ENCODE data around the gene NCF4. TPM values are rescaled to one million over a fixed set of nuclear protein-coding genes. Genes with fewer than 3 reads are reported as not detected.

Gene NCF4
- total RNA-seq, 1 donor, result not detected

DNA sequence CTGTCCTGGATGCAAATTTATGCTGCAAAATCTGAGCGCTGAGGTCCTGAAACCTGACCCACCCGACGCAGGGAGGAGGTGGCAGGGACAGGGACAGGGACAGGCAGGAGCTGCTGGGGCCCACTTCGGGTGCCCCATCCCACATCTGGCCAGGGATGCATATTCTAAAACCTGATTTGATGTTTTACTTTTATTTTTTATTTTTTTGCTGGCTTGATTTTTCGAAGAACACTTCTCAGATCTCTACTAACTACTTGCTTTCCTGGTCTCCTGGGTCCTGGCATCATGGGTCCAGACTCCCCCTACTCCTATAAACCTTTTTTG, 43.3 kb upstream of the NCF4 start:
- DNase-seq (ENCODE audit: low read depth), result no peak
- TF ChIP-seq, protein P1, sequence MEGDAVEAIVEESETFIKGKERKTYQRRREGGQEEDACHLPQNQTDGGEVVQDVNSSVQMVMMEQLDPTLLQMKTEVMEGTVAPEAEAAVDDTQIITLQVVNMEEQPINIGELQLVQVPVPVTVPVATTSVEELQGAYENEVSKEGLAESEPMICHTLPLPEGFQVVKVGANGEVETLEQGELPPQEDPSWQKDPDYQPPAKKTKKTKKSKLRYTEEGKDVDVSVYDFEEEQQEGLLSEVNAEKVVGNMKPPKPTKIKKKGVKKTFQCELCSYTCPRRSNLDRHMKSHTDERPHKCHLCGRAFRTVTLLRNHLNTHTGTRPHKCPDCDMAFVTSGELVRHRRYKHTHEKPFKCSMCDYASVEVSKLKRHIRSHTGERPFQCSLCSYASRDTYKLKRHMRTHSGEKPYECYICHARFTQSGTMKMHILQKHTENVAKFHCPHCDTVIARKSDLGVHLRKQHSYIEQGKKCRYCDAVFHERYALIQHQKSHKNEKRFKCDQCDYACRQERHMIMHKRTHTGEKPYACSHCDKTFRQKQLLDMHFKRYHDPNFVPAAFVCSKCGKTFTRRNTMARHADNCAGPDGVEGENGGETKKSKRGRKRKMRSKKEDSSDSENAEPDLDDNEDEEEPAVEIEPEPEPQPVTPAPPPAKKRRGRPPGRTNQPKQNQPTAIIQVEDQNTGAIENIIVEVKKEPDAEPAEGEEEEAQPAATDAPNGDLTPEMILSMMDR (IDR thresholded peaks at IDR 0.05; ENCODE audit: insufficient read depth, low read depth, low read length), result no peak
- H3K4me3 ChIP-seq (ENCODE audit: low read depth, low read length), result no peak overlapping the region

DNA sequence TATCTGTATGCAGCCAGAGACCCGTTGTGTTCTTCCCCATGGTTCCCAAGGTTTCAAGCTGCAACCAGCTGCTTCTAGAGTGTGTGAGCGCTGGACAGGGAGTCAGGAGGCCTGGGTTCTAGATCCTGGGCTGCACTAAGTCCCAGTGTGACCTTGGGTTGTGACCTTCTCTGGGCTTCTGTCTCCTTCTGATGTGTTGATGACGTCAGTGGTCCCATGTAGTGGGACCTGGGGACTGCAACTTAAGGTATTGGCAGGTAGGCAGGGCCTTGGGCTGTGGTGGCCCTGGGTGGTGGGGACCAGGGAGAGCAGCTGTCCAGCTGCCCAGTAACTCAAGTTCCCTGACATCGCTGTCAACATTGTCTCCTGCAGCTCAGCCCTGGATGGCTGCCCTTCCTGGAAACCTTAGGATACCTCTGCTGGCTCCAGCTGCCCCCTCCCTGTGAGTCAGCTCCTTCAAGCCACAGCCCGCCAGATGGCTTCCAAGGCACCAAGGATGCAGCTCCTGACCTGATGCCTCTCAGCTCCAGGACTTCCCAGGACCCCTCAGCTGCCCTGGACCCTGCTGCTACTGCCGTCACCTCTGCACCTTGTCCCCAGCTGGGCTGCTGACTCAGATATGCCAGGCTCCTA, 42.7 kb upstream of the NCF4 start:
- no peak for DNase-seq (ENCODE audit: low read depth)
- H3K4me3 ChIP-seq (ENCODE audit: low read depth, low read length), result no peak overlapping the region
- TF ChIP-seq, protein P1 (IDR thresholded peaks at IDR 0.05; ENCODE audit: insufficient read depth, low read depth, low read length), result no peak

DNA sequence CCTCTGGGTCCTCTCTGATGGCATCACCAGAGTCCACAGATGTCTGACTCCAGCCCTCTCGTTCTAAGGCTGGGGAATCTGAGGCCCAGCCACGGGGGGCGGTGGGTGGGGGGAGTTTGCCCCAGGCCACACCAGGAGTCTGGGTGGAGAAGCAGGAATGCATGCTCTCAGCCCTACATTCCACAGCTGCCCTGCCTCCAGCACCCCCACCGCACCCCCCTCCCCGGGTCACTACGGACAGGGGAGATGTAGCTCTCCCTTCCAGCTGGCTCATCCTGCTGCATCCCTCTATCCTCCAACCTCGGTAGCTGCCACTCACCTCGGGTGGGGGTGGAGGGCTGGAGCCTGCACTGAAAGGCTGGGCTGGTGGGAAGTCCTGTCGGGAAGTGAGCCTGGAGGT, 41.7 kb upstream of the NCF4 start:
- DNase-seq (ENCODE audit: low read depth), result no peak
- H3K4me3 ChIP-seq (ENCODE audit: low read depth, low read length), result no peak overlapping the region
- TF ChIP-seq, protein P1 (IDR thresholded peaks at IDR 0.05; ENCODE audit: insufficient read depth, low read depth, low read length), result no peak

DNA sequence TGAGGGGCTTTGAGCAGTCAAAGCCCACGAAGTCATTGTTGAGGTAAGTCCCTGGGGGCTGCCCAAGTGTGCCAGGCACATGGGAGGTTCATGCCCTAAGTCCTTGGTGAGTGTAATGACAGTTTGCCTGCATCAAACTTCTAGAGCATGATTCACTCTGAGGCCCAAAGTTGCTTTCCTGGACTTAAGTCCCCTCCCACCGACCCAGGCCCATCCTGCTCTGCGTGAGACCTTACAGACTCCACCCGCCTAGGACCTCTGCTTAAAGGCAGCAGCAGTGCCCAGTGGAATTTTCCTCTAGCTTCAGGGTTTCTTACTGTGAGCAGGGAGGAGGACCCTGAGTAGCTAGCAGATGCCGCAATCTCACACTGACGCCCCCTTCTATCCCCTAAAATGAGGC, 38.2 kb upstream of the NCF4 start:
- TF ChIP-seq, protein P1 (IDR thresholded peaks at IDR 0.05; ENCODE audit: insufficient read depth, low read depth, low read length), result no peak
- no peak for DNase-seq (ENCODE audit: low read depth)
- H3K4me3 ChIP-seq (ENCODE audit: low read depth, low read length), result no peak overlapping the region

DNA sequence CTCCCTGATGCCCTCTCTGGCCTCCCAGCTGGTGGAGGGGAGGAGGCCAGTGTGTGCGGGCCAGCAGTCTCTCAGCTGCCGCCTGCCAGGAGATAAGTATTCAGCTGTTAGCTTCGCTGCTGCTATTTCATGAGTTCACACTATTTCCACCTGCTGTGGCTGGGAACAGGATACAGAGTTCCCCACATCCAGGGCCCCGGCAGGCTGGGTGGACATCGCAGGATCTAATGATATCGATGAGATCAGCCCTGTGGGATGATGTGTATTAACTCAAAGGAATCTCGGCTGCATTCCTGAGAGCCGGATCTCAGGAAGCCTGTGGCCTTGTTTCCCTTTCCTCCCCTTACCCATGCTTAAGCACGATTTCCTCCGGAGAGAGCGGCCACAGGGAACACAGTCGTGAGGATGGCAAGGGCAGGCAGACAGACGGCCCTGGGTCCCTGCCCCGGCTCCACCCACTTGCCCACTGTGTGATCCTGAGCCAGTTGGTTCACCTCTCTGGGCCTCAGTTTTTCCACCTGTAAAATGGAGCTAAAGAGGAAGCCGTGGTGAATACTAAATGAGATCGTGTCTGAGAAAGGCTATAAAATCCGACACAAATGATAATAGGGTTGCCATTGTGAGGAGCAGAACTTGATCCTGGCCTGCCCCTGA, 37.5 kb upstream of the NCF4 start:
- DNase-seq (ENCODE audit: low read depth), result no peak
- no peak overlapping the region for H3K4me3 ChIP-seq (ENCODE audit: low read depth, low read length)
- TF ChIP-seq, protein P1 (IDR thresholded peaks at IDR 0.05; ENCODE audit: insufficient read depth, low read depth, low read length), result no peak

DNA sequence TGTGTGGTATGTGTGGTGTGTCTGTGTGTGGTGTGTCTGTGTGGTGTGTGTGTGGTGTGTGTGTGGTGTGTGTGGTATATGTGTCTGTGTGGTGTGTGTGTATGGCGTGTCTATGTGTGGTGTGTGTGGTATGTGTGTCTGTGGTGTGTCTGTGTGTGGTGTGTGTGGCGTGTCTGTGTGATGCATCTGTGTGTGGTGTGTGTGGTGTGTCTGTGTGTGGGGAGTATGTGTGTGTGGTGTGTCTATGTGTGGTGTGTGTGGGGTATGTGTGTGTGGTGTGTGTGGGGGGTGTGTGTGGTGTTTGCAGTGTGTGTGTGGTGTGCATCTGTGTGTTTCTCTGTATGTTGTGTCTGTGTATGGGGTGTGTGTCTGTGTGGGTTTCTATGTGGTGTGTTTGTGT, 36.2 kb upstream of the NCF4 start:
- DNase-seq (ENCODE audit: low read depth), result no peak
- TF ChIP-seq, protein P1 (IDR thresholded peaks at IDR 0.05; ENCODE audit: insufficient read depth, low read depth, low read length), result no peak
- no peak overlapping the region for H3K4me3 ChIP-seq (ENCODE audit: low read depth, low read length)

DNA sequence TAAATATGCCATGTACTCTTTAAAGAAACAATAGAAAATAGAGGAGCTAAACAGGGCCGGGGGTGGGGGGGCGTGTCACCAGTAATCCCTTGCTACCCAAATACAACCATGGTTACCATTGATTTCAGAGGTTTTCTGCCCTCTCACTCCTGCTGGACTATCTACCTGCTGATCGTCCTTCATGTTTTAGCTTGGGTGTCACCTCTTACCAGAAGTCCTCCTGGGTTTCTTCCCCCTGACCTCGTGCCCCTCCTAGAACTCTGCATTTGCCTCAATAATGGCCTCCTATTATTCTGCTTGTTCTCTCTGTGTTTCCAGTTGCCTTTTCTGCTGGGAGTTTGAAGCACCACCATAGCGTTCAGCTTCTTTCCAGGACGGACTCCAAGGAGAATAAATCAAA, 34.5 kb upstream of the NCF4 start:
- H3K4me3 ChIP-seq (ENCODE audit: low read depth, low read length), result no peak overlapping the region
- TF ChIP-seq, protein P1 (IDR thresholded peaks at IDR 0.05; ENCODE audit: insufficient read depth, low read depth, low read length), result no peak
- DNase-seq (ENCODE audit: low read depth), result no peak
